CD4-positive, alpha-beta memory T cell (primary cell): ENCODE data around the gene TBX2. TPM values are rescaled to one million over a fixed set of nuclear protein-coding genes. Genes with fewer than 3 reads are reported as not detected.

Source experiments
- CTCF ChIA-PET: fragments of 350-600 bp; sonication (Branson Sonifier 250); formaldehyde crosslinking; loops from one replicate; lab custom pipeline; 2021; ENCODE audit warnings: inconsistent platforms; ENCODE audit not compliant: partially characterized antibody; lab: Charles Lee
- POLR2A ChIA-PET: fragments of 350-600 bp; sonication (Branson Sonifier 250); formaldehyde crosslinking; loops from one replicate; lab custom pipeline; 2021; ENCODE audit not compliant: partially characterized antibody; lab: Charles Lee
- DNase-seq, 5 donors: peaks; one replicate each; pipeline versions ENCODE4 v3.0.0 to v3.0.0-alpha.2; 2020 to 2022; ENCODE audit warnings: mixed read lengths in 1 of 5
- H3K27ac ChIP-seq: one replicate; pipeline ENCODE4 v1.7.0; 2013; ENCODE audit warnings: low read depth, low read length
- H3K27me3 ChIP-seq: 2 replicates; pipeline ENCODE4 v1.7.0; 2013; ENCODE audit warnings: mild to moderate bottlenecking, low read length, moderate library complexity; ENCODE audit not compliant: insufficient read depth
- H3K36me3 ChIP-seq: 2 replicates; pipeline ENCODE4 v1.7.0; 2013; ENCODE audit warnings: mild to moderate bottlenecking, low read length, moderate library complexity; ENCODE audit not compliant: insufficient read depth
- H3K4me1 ChIP-seq: 2 replicates; pipeline ENCODE4 v1.7.0; 2013; ENCODE audit warnings: mild to moderate bottlenecking, low read length, moderate library complexity; ENCODE audit not compliant: insufficient read depth
- H3K4me3 ChIP-seq, 2 donors: one replicate each; pipeline ENCODE4 v1.7.0; 2013; ENCODE audit warnings: low read length in 2 of 2, mild to moderate bottlenecking in 1 of 2
- H3K9me3 ChIP-seq, 2 donors: one replicate each; pipeline ENCODE4 v1.7.0; 2013; ENCODE audit warnings: low read length in 2 of 2, control low read depth in 1 of 2; ENCODE audit not compliant: control insufficient read depth in 1 of 2
- H3K27ac Mint-ChIP-seq, 7 donors: one replicate each; pipeline ENCODE4 v1.8.0; 2020 to 2021; ENCODE audit warnings: mixed read lengths in 7 of 7, mild to moderate bottlenecking in 6 of 7, inconsistent platforms in 3 of 7, moderate library complexity in 3 of 7
- H3K27me3 Mint-ChIP-seq, 2 donors: one replicate each; pipeline ENCODE4 v1.8.0; 2020 to 2021; ENCODE audit warnings: mixed read lengths in 2 of 2
- H3K36me3 Mint-ChIP-seq, 2 donors: one replicate each; pipeline ENCODE4 v1.8.0; 2020 to 2021; ENCODE audit warnings: mixed read lengths in 2 of 2, inconsistent platforms in 1 of 2, mild to moderate bottlenecking in 1 of 2
- H3K4me1 Mint-ChIP-seq, 4 donors: one replicate each; pipeline ENCODE4 v1.8.0; 2020 to 2021; ENCODE audit warnings: mixed read lengths in 4 of 4, mild to moderate bottlenecking in 1 of 4
- H3K4me3 Mint-ChIP-seq, 8 donors: one replicate each; pipeline ENCODE4 v1.8.0; 2020 to 2021; ENCODE audit warnings: mixed read lengths in 8 of 8, mild to moderate bottlenecking in 7 of 8, moderate library complexity in 6 of 8, inconsistent platforms in 3 of 8
- H3K9me3 Mint-ChIP-seq, 8 donors: one replicate each; pipeline ENCODE4 v1.8.0; 2020 to 2021; ENCODE audit warnings: mixed read lengths in 8 of 8, mild to moderate bottlenecking in 5 of 8, inconsistent platforms in 3 of 8, moderate library complexity in 1 of 8
- intact Hi-C: fragments of 100-400 bp; cut with micrococcal nuclease; formaldehyde crosslinking; loops from one replicate; pipeline ENCODE4 v1.15.1; 2023
- polyA plus RNA-seq, 2 donors: library from polyadenylated mRNA; unstranded; fragments of 300-500 nt; fragmentation: Illumina TruSeq; gene quantifications; one replicate each; pipeline ENCODE4 v1.2.3, GENCODE V29; 2021
- total RNA-seq, 2 experiments: library from RNA; stranded (reverse); gene quantifications; one replicate each; pipeline ENCODE4 v1.2.3, GENCODE V29; 2021

The TBX2 gene
- total and polyA plus RNA-seq, 4 experiments from 2014 or later = not detected

GRCh38 chr17:61395409-61395982, 4.1 kb upstream of the TBX2 start:
- Mint-ChIP-seq H3K4me3 (peak overlapping the region in 1 of 8 donors; percentile 59), H3K36me3 (peaks cover 1 to 8% of the 10 kb centered on the region in 2 donors)

GRCh38 chr17:61395983-61396585, 3.6 kb upstream of the TBX2 start:
- H3K4me3 Mint-ChIP-seq = no peak overlapping the region
- H3K27me3 Mint-ChIP-seq = peaks cover 20 to 29% of the 10 kb centered on the region in 2 donors
- no peaks in the 10 kb centered on the region for H3K9me3 ChIP-seq
- intact Hi-C loops = no loop called here
- DNase-seq = no peak
- H3K27me3 ChIP-seq = peaks cover 11% of the 10 kb centered on the region
- H3K4me1 Mint-ChIP-seq = peaks cover 9 to 23% (median 17%) of the 10 kb centered on the region in 4 donors
- H3K36me3 ChIP-seq = no peaks in the 10 kb centered on the region
- ChIA-PET POLR2A (no interaction called here), CTCF (no interaction called here)
- H3K27ac ChIP-seq = no peak overlapping the region
- peaks cover 24% of the 10 kb centered on the region for H3K4me1 ChIP-seq
- H3K4me3 ChIP-seq = no peak overlapping the region
- H3K27ac Mint-ChIP-seq = no peak overlapping the region
- H3K9me3 Mint-ChIP-seq = peaks cover 0 to 7% (median 0%) of the 10 kb centered on the region in 8 donors
- H3K36me3 Mint-ChIP-seq = peaks cover 1 to 8% of the 10 kb centered on the region in 2 donors

More at GRCh38 chr17:61395409-61395982, 4.1 kb upstream of the TBX2 start:
- Histone ChIP-seq H3K4me1 (peaks cover 19% of the 10 kb centered on the region), H3K27ac (no peak overlapping the region), H3K36me3 (no peaks in the 10 kb centered on the region), H3K4me3 (no peak overlapping the region), H3K9me3 (no peaks in the 10 kb centered on the region), H3K27me3 (peaks cover 8% of the 10 kb centered on the region)
- intact Hi-C loops = no loop called here
- ChIA-PET CTCF (no interaction called here), POLR2A (no interaction called here)
- peaks cover 20 to 28% of the 10 kb centered on the region in 2 donors for H3K27me3 Mint-ChIP-seq
- H3K4me1 Mint-ChIP-seq = peaks cover 9 to 19% (median 13%) of the 10 kb centered on the region in 4 donors
- peak overlapping the region in 1 of 7 donors; percentile 72 for H3K27ac Mint-ChIP-seq
- peaks cover 0 to 7% (median 0%) of the 10 kb centered on the region in 8 donors for H3K9me3 Mint-ChIP-seq
- DNase-seq = no peak

GRCh38 chr17:61396586-61397085, 3.0 kb upstream of the TBX2 start:
- ChIA-PET POLR2A (no interaction called here), CTCF (interaction anchor here (1.2 kb wide), 1 partner anchor 16 kb away, joined by 4 read pairs; no protein-coding TSS in a partner anchor)
- H3K9me3 Mint-ChIP-seq = peaks cover 0 to 9% (median 0%) of the 10 kb centered on the region in 8 donors

GRCh38 chr17:61397086-61397842, 2.4 kb upstream of the TBX2 start:
- no peak overlapping the region for H3K4me3 ChIP-seq
- H3K27me3 Mint-ChIP-seq = peaks cover 26 to 37% of the 10 kb centered on the region in 2 donors
- H3K9me3 ChIP-seq = no peaks in the 10 kb centered on the region
- peaks cover 1 to 8% of the 10 kb centered on the region in 2 donors for H3K36me3 Mint-ChIP-seq
- H3K27me3 ChIP-seq = peaks cover 22% of the 10 kb centered on the region
- no peak overlapping the region for H3K27ac Mint-ChIP-seq
- no peaks in the 10 kb centered on the region for H3K36me3 ChIP-seq
- CTCF ChIA-PET = interaction anchor here (1.2 kb wide), 1 partner anchor 15 kb away, joined by 4 read pairs; no protein-coding TSS in a partner anchor
- H3K27ac ChIP-seq = no peak overlapping the region
- POLR2A ChIA-PET = no interaction called here
- intact Hi-C loops = no loop called here
- peaks cover 12 to 32% (median 22%) of the 10 kb centered on the region in 4 donors for H3K4me1 Mint-ChIP-seq
- peaks cover 0 to 9% (median 0%) of the 10 kb centered on the region in 8 donors for H3K9me3 Mint-ChIP-seq
- peak overlapping the region in 4 of 8 donors; percentile 21 to 87 (median 61) for H3K4me3 Mint-ChIP-seq
- peaks cover 31% of the 10 kb centered on the region for H3K4me1 ChIP-seq
- DNase-seq = no peak

More at GRCh38 chr17:61396586-61397085, 3.0 kb upstream of the TBX2 start:
- Histone ChIP-seq H3K4me3 (no peak overlapping the region), H3K9me3 (no peaks in the 10 kb centered on the region), H3K27ac (no peak overlapping the region), H3K4me1 (peaks cover 29% of the 10 kb centered on the region), H3K36me3 (no peaks in the 10 kb centered on the region), H3K27me3 (peaks cover 16% of the 10 kb centered on the region)
- Mint-ChIP-seq H3K4me3 (no peak overlapping the region), H3K36me3 (peaks cover 1 to 8% of the 10 kb centered on the region in 2 donors), H3K4me1 (peaks cover 11 to 29% (median 21%) of the 10 kb centered on the region in 4 donors), H3K27ac (no peak overlapping the region), H3K27me3 (peaks cover 25 to 35% of the 10 kb centered on the region in 2 donors)
- no peak for DNase-seq
- intact Hi-C loops = no loop called here

GRCh38 chr17:61398721-61399130, 917 bp upstream of the TBX2 start:
- Mint-ChIP-seq H3K9me3 (peaks cover 0 to 10% (median 0%) of the 10 kb centered on the region in 8 donors), H3K27ac (peak overlapping the region in 3 of 7 donors; percentile 22 to 41 (median 25)), H3K4me3 (peak overlapping the region; percentile 31 to 87 (median 64)), H3K4me1 (peaks cover 22 to 47% (median 36%) of the 10 kb centered on the region in 4 donors), H3K27me3 (peaks cover 40 to 50% of the 10 kb centered on the region in 2 donors), H3K36me3 (no peaks in the 10 kb centered on the region)
- Histone ChIP-seq H3K36me3 (no peaks in the 10 kb centered on the region), H3K27ac (no peak overlapping the region), H3K4me3 (no peak overlapping the region), H3K4me1 (peaks cover 45% of the 10 kb centered on the region), H3K9me3 (no peaks in the 10 kb centered on the region), H3K27me3 (peaks cover 32% of the 10 kb centered on the region)
- CTCF ChIA-PET = no interaction called here
- POLR2A ChIA-PET = no interaction called here
- DNase-seq = no peak
- intact Hi-C loops = no loop called here

- H3K36me3 ChIP-seq = no peaks in the 10 kb centered on the region
- ChIA-PET CTCF (interaction anchor here (1.3 kb wide), 1 partner anchor 12 kb away, joined by 3 read pairs; no protein-coding TSS in a partner anchor), POLR2A (interaction anchor here (0.6 kb wide), 1 partner anchor 507 kb away, joined by 5 read pairs; no protein-coding TSS in a partner anchor)
- peak overlapping the region in 1 of 7 donors; percentile 39 for H3K27ac Mint-ChIP-seq
- H3K4me1 ChIP-seq = peaks cover 60% of the 10 kb centered on the region
- H3K27me3 ChIP-seq = peaks cover 45% of the 10 kb centered on the region
- intact Hi-C loops = no loop called here
- no peak overlapping the region for H3K4me3 ChIP-seq
- no peak overlapping the region for H3K27ac ChIP-seq
- no peaks in the 10 kb centered on the region for H3K36me3 Mint-ChIP-seq
- H3K4me3 Mint-ChIP-seq = peak overlapping the region in 6 of 8 donors; percentile 59 to 76 (median 70)
- H3K27me3 Mint-ChIP-seq = peaks cover 41 to 47% of the 10 kb centered on the region in 2 donors
- H3K4me1 Mint-ChIP-seq = peaks cover 27 to 53% (median 42%) of the 10 kb centered on the region in 4 donors
- no peaks in the 10 kb centered on the region for H3K9me3 ChIP-seq
- peaks cover 0 to 10% (median 0%) of the 10 kb centered on the region in 8 donors for H3K9me3 Mint-ChIP-seq
- no peak for DNase-seq
Measured at GRCh38 chr17:61400066-61400716, 548 bp downstream of the TBX2 start.
